ENCODE data around the gene SLC22A23. TPM values are rescaled to one million over a fixed set of nuclear protein-coding genes. Genes with fewer than 3 reads are reported as not detected.
A peak's percentile ranks its signal among the peaks of the same experiment; 100 is the strongest.

SLC22A23 gene
- total RNA-seq, 1 donor from 2014 or later = 5.7 TPM

- no peaks in the 10 kb centered on the region for H3K9me3 Mint-ChIP-seq (ENCODE audit: unreplicated experiment)
- no peak overlapping the region for H3K4me3 Mint-ChIP-seq (ENCODE audit: unreplicated experiment)
- Histone ChIP-seq H3K9ac (ENCODE audit: low read length) (no peak overlapping the region), H4K20me1 (ENCODE audit: insufficient read depth, low read length) (no peaks in the 10 kb centered on the region), H3K36me3 (ENCODE audit: insufficient read depth, low read length) (no peaks in the 10 kb centered on the region), H3K27ac (ENCODE audit: low read depth, low read length) (no peak overlapping the region), H3K27me3 (ENCODE audit: insufficient read depth, low read length) (peaks cover 4% of the 10 kb centered on the region), H3K9me3 (ENCODE audit: insufficient read depth, low read depth, low read length) (no peaks in the 10 kb centered on the region), H3K79me2 (ENCODE audit: insufficient read depth, low read length) (no peaks in the 10 kb centered on the region), H2AFZ (ENCODE audit: low read depth, low read length) (no peak overlapping the region), H3K4me2 (ENCODE audit: low read length) (peak overlapping the region; percentile 28), H3K4me3 (ENCODE audit: insufficient read depth, low read depth, low read length) (no peak overlapping the region), H3K4me1 (ENCODE audit: insufficient read depth, low read length) (peaks cover 24% of the 10 kb centered on the region)
- no peak overlapping the region for H3K27ac Mint-ChIP-seq (ENCODE audit: unreplicated experiment)
- H3K4me1 Mint-ChIP-seq (ENCODE audit: low read depth, unreplicated experiment) = peaks cover 16% of the 10 kb centered on the region
- FAIRE-seq = no peak
- DNase-seq (ENCODE audit: low read depth) = no peak
- peaks cover 4% of the 10 kb centered on the region for H3K27me3 Mint-ChIP-seq (ENCODE audit: low read depth, unreplicated experiment)
- TF ChIP-seq EZH2 (IDR thresholded peaks at IDR 0.05; ENCODE audit: insufficient read depth, low read length) (no peak), CTCF (IDR thresholded peaks at IDR 0.05; ENCODE audit: insufficient read depth, low read depth, low read length) (no peak)
- H3K36me3 Mint-ChIP-seq (ENCODE audit: low read depth, unreplicated experiment) = peaks cover 5% of the 10 kb centered on the region
Measured at GRCh38 chr6:3285049-3285639, 171.7 kb downstream of the SLC22A23 start.

- Mint-ChIP-seq H3K36me3 (ENCODE audit: low read depth, unreplicated experiment) (peaks cover 5% of the 10 kb centered on the region), H3K27ac (ENCODE audit: unreplicated experiment) (no peak overlapping the region), H3K4me3 (ENCODE audit: unreplicated experiment) (no peak overlapping the region), H3K4me1 (ENCODE audit: low read depth, unreplicated experiment) (peaks cover 16% of the 10 kb centered on the region), H3K9me3 (ENCODE audit: unreplicated experiment) (no peaks in the 10 kb centered on the region), H3K27me3 (ENCODE audit: low read depth, unreplicated experiment) (peaks cover 4% of the 10 kb centered on the region)
- Histone ChIP-seq H3K9ac (ENCODE audit: low read length) (no peak overlapping the region), H3K4me2 (ENCODE audit: low read length) (no peak overlapping the region), H2AFZ (ENCODE audit: low read depth, low read length) (no peak overlapping the region), H3K27ac (ENCODE audit: low read depth, low read length) (no peak overlapping the region), H4K20me1 (ENCODE audit: insufficient read depth, low read length) (no peaks in the 10 kb centered on the region), H3K9me3 (ENCODE audit: insufficient read depth, low read depth, low read length) (no peaks in the 10 kb centered on the region), H3K4me1 (ENCODE audit: insufficient read depth, low read length) (peaks cover 24% of the 10 kb centered on the region), H3K79me2 (ENCODE audit: insufficient read depth, low read length) (no peaks in the 10 kb centered on the region), H3K4me3 (ENCODE audit: insufficient read depth, low read depth, low read length) (no peak overlapping the region), H3K36me3 (ENCODE audit: insufficient read depth, low read length) (no peaks in the 10 kb centered on the region), H3K27me3 (ENCODE audit: insufficient read depth, low read length) (peaks cover 4% of the 10 kb centered on the region)
- FAIRE-seq (no peak), DNase-seq (ENCODE audit: low read depth) (no peak)
- TF ChIP-seq EZH2 (IDR thresholded peaks at IDR 0.05; ENCODE audit: insufficient read depth, low read length) = no peak
- TF ChIP-seq CTCF (IDR thresholded peaks at IDR 0.05; ENCODE audit: insufficient read depth, low read depth, low read length) = no peak
Measured at GRCh38 chr6:3284436-3284876, 172.4 kb downstream of the SLC22A23 start.
